ENCODE measurements around the gene SUSD6. TPM values are rescaled to one million over a fixed set of nuclear protein-coding genes. Genes with fewer than 3 reads are reported as not detected.
"Not testable (repeated sequence)": the region's sequence is repeated elsewhere in the genome, so short reads cannot be mapped to it uniquely, and the experiment has no call there.

Gene SUSD6
- total and polyA plus RNA-seq, 4 donors: 16.0 to 75.1 (median 61.0) TPM

DNA sequence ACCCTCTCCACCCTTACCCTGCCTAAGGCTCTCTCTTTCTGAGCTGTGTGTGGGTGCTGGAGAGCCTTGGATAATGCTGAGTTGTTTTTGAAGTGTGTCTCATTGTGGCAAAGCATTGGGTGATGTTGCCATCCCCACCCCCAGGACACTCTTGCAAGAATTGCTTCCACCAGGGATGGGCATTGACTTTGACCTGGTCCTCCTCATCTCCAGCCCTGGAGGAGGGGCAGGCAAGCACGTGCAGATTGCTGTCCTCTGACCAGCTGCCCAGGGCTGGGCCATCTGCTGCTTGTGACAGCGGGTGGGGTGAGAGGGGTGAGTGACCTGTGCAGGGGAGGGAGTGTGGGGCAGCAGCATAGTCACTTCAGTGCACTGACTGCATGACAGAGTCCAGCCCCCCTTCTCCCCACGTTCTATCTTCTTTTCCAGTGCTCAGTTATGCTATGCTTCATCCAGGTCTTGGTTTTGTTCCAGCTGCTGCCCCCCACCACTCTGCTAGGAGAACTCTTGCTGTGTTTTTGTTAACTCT is 26.2 kb downstream of the SUSD6 start:
- TF ChIP-seq, protein P1, sequence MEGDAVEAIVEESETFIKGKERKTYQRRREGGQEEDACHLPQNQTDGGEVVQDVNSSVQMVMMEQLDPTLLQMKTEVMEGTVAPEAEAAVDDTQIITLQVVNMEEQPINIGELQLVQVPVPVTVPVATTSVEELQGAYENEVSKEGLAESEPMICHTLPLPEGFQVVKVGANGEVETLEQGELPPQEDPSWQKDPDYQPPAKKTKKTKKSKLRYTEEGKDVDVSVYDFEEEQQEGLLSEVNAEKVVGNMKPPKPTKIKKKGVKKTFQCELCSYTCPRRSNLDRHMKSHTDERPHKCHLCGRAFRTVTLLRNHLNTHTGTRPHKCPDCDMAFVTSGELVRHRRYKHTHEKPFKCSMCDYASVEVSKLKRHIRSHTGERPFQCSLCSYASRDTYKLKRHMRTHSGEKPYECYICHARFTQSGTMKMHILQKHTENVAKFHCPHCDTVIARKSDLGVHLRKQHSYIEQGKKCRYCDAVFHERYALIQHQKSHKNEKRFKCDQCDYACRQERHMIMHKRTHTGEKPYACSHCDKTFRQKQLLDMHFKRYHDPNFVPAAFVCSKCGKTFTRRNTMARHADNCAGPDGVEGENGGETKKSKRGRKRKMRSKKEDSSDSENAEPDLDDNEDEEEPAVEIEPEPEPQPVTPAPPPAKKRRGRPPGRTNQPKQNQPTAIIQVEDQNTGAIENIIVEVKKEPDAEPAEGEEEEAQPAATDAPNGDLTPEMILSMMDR (IDR thresholded peaks at IDR 0.05; ENCODE audit: control extremely low read depth, extremely low read depth): no peak
- peak overlapping the region in 1 of 2 donors; percentile 11 for H3K27ac ChIP-seq (ENCODE audit: low read depth in 1 of 2, low read length in 1 of 2)
- H3K36me3 ChIP-seq (ENCODE audit: control insufficient read depth in 4 of 4, insufficient read depth in 4 of 4, low read length in 4 of 4): peaks cover 0 to 2% (median 0%) of the 10 kb centered on the region in 4 donors
- no peak overlapping the region for H3K9ac ChIP-seq (ENCODE audit: insufficient read depth in 1 of 2, low read length in 2 of 2)
- DNase-seq: peak in 2 of 3 donors; percentile 39 to 48
- H3K9me3 ChIP-seq (ENCODE audit: control insufficient read depth in 4 of 4, insufficient read depth in 3 of 4, low read length in 3 of 4): peaks cover 0 to 8% (median 0%) of the 10 kb centered on the region in 4 donors
- no peak for ATAC-seq (ENCODE audit: insufficient read depth, low FRiP score)
- 28 to 48% methylated on average over 3 of the region's 3 CpGs for WGBS, 2 donors
- H3K4me1 ChIP-seq (ENCODE audit: control insufficient read depth in 5 of 5, insufficient read depth in 5 of 5, low read length in 5 of 5): peaks cover 8 to 56% (median 36%) of the 10 kb centered on the region in 5 donors
- H3K27me3 ChIP-seq (ENCODE audit: control insufficient read depth in 3 of 3, insufficient read depth in 3 of 3, low read length in 2 of 3): no peaks in the 10 kb centered on the region
- H3K4me3 ChIP-seq: no peak overlapping the region

DNA sequence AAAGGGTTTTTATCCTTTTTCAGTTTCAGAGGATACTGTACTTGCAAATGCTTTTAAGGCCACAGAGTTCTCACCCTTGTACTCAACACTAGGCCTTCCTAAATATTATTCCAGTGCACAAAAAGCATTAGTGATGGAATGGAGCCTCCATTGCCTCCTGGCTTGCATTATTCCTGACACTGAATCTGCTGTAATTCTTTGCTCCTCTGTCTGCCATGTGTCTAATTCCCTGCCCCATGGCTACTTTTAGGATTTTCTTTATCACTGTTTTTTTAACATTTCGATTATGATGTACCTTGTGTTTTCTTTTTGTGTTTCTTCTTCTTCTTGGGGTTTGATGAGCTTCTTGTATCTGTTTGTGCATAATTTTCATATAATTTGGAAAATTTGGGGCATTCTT is 29.5 kb downstream of the SUSD6 start:
- no peak overlapping the region for H3K4me3 ChIP-seq
- ATAC-seq (ENCODE audit: insufficient read depth, low FRiP score): no peak
- no peak overlapping the region for H3K9ac ChIP-seq (ENCODE audit: insufficient read depth in 1 of 2, low read length in 2 of 2)
- WGBS, 2 donors: 95 to 97% methylated on average over 1 of the region's 1 CpG
- H3K27me3 ChIP-seq (ENCODE audit: control insufficient read depth in 3 of 3, insufficient read depth in 3 of 3, low read length in 2 of 3): no peaks in the 10 kb centered on the region
- H3K36me3 ChIP-seq (ENCODE audit: control insufficient read depth in 4 of 4, insufficient read depth in 4 of 4, low read length in 4 of 4): peaks cover 0 to 2% (median 0%) of the 10 kb centered on the region in 4 donors
- peaks cover 8 to 52% (median 28%) of the 10 kb centered on the region in 5 donors for H3K4me1 ChIP-seq (ENCODE audit: control insufficient read depth in 5 of 5, insufficient read depth in 5 of 5, low read length in 5 of 5)
- H3K9me3 ChIP-seq (ENCODE audit: control insufficient read depth in 4 of 4, insufficient read depth in 3 of 4, low read length in 3 of 4): peaks cover 0 to 8% (median 0%) of the 10 kb centered on the region in 4 donors
- no peak overlapping the region for H3K27ac ChIP-seq (ENCODE audit: low read depth in 1 of 2, low read length in 1 of 2)
- TF ChIP-seq, protein P1 (IDR thresholded peaks at IDR 0.05; ENCODE audit: control extremely low read depth, extremely low read depth): no peak
- no peak for DNase-seq

GRCh38 chr14:69642212-69642793 is 30.9 kb downstream of the SUSD6 start:
- 77 to 80% methylated on average over 7 of the region's 7 CpGs for WGBS, 2 donors

GRCh38 chr14:69643430-69644200 is 32.2 kb downstream of the SUSD6 start:
- peak overlapping the region; percentile 51 to 78 for H3K27ac ChIP-seq (ENCODE audit: low read depth in 1 of 2, low read length in 1 of 2)
- peak in 2 of 3 donors; percentile 45 to 72 for DNase-seq
- H3K36me3 ChIP-seq (ENCODE audit: control insufficient read depth in 4 of 4, insufficient read depth in 4 of 4, low read length in 4 of 4): peaks cover 0 to 2% (median 0%) of the 10 kb centered on the region in 4 donors
- ATAC-seq (ENCODE audit: insufficient read depth, low FRiP score): peak; percentile 70
- peaks cover 8 to 38% (median 20%) of the 10 kb centered on the region in 5 donors for H3K4me1 ChIP-seq (ENCODE audit: control insufficient read depth in 5 of 5, insufficient read depth in 5 of 5, low read length in 5 of 5)
- TF ChIP-seq, protein P1 (IDR thresholded peaks at IDR 0.05; ENCODE audit: control extremely low read depth, extremely low read depth): no peak
- H3K4me3 ChIP-seq: no peak overlapping the region
- H3K27me3 ChIP-seq (ENCODE audit: control insufficient read depth in 3 of 3, insufficient read depth in 3 of 3, low read length in 2 of 3): no peaks in the 10 kb centered on the region
- 30 to 43% methylated on average over 5 of the region's 5 CpGs for WGBS, 2 donors
- H3K9me3 ChIP-seq (ENCODE audit: control insufficient read depth in 4 of 4, insufficient read depth in 3 of 4, low read length in 3 of 4): peaks cover 0 to 8% (median 0%) of the 10 kb centered on the region in 4 donors
- H3K9ac ChIP-seq (ENCODE audit: insufficient read depth in 1 of 2, low read length in 2 of 2): no peak overlapping the region

More at GRCh38 chr14:69642212-69642793, 30.9 kb downstream of the SUSD6 start:
- ATAC-seq (ENCODE audit: insufficient read depth, low FRiP score); H3K36me3 ChIP-seq (ENCODE audit: control insufficient read depth in 4 of 4, insufficient read depth in 4 of 4, low read length in 4 of 4); DNase-seq; H3K27ac ChIP-seq (ENCODE audit: low read depth in 1 of 2, low read length in 1 of 2); H3K4me3 ChIP-seq; H3K27me3 ChIP-seq (ENCODE audit: control insufficient read depth in 3 of 3, insufficient read depth in 3 of 3, low read length in 2 of 3); H3K9me3 ChIP-seq (ENCODE audit: control insufficient read depth in 4 of 4, insufficient read depth in 3 of 4, low read length in 3 of 4); H3K9ac ChIP-seq (ENCODE audit: insufficient read depth in 1 of 2, low read length in 2 of 2): not testable (repeated sequence)
- peaks cover 4 to 43% (median 21%) of the 10 kb centered on the region in 5 donors for H3K4me1 ChIP-seq (ENCODE audit: control insufficient read depth in 5 of 5, insufficient read depth in 5 of 5, low read length in 5 of 5)
